ENCODE measurements around the gene FBXO17. TPM values are rescaled to one million over a fixed set of nuclear protein-coding genes. Genes with fewer than 3 reads are reported as not detected.

Gene FBXO17
- total RNA-seq, 1 donor, result 22.9 TPM

- peak within 1 kb of the TSS; percentile 84 for H3K4me3 ChIP-seq (ENCODE audit: low read depth, low read length)
- no peak for TF ChIP-seq CTCF (IDR thresholded peaks at IDR 0.05; ENCODE audit: insufficient read depth, low read length)
- DNase-seq (ENCODE audit: low read depth), result peak; percentile 99
Observed at GRCh38 chr19:38930776-38931520, 44.6 kb downstream of the FBXO17 start, which contains the start of gene MRPS12. TSS of gene MRPS12 (plus strand) at chr19:38930944. CDS start at chr19:38931295, 351 bp downstream.

- TF ChIP-seq CTCF (IDR thresholded peaks at IDR 0.05; ENCODE audit: insufficient read depth, low read length), result peak; percentile 91
- DNase-seq (ENCODE audit: low read depth), result peak; percentile 95
- H3K4me3 ChIP-seq (ENCODE audit: low read depth, low read length), result peak within 1 kb of the TSS; percentile 84
Observed at GRCh38 chr19:38929929-38930775, 45.4 kb downstream of the FBXO17 start, which contains the start of gene SARS2. TSS of gene SARS2 (minus strand) at chr19:38930763. CDS start at chr19:38930736, 27 bp downstream.

- DNase-seq (ENCODE audit: low read depth), result no peak
- no peak for TF ChIP-seq CTCF (IDR thresholded peaks at IDR 0.05; ENCODE audit: insufficient read depth, low read length)
- H3K4me3 ChIP-seq (ENCODE audit: low read depth, low read length), result no peak overlapping the region
Observed at GRCh38 chr19:38928391-38929001, 47.0 kb downstream of the FBXO17 start.

DNA sequence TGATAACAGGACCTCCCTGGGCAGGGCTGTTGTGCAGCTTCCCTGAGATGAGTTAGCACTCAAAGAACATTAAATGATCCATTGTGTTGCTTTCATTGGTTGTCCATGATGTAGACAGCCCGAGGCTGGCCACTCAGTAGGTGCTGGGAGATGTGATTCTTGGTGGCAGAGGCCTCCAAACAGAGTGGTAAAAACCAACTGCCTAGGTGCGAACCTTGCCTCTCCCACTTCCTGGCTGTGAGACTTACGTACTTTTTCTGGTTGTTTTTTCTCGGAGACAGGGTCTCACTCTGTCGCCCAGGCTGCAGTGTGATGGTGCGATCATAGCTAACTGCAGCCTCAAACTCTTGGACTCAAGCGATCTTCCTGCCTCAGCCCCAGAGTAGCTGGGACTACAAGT lies 51.2 kb downstream of the FBXO17 start:
- H3K4me3 ChIP-seq (ENCODE audit: low read depth, low read length), result no peak overlapping the region
- no peak for DNase-seq (ENCODE audit: low read depth)
- no peak for TF ChIP-seq CTCF (IDR thresholded peaks at IDR 0.05; ENCODE audit: insufficient read depth, low read length)

DNA sequence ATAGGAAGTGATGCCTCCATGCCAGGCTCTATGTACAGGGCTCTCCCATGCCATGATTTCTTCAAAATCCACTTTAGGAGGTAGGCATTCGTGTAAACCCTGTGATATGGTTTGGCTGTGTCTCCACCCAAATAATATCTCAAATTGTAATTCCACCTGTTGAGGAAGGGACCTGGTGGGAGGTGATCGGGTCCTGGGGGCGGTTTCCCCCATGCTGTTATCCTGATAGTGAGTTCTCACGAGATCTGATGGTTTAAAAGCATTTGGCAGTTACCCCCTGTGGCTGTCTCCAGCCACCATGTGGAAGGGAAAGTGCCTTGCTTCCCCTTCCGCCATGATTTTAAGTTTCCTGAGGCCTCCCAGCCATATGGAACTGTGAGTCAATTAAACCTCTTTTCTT lies 53.1 kb downstream of the FBXO17 start:
- no peak overlapping the region for H3K4me3 ChIP-seq (ENCODE audit: low read depth, low read length)
- no peak for TF ChIP-seq CTCF (IDR thresholded peaks at IDR 0.05; ENCODE audit: insufficient read depth, low read length)
- no peak for DNase-seq (ENCODE audit: low read depth)

DNA sequence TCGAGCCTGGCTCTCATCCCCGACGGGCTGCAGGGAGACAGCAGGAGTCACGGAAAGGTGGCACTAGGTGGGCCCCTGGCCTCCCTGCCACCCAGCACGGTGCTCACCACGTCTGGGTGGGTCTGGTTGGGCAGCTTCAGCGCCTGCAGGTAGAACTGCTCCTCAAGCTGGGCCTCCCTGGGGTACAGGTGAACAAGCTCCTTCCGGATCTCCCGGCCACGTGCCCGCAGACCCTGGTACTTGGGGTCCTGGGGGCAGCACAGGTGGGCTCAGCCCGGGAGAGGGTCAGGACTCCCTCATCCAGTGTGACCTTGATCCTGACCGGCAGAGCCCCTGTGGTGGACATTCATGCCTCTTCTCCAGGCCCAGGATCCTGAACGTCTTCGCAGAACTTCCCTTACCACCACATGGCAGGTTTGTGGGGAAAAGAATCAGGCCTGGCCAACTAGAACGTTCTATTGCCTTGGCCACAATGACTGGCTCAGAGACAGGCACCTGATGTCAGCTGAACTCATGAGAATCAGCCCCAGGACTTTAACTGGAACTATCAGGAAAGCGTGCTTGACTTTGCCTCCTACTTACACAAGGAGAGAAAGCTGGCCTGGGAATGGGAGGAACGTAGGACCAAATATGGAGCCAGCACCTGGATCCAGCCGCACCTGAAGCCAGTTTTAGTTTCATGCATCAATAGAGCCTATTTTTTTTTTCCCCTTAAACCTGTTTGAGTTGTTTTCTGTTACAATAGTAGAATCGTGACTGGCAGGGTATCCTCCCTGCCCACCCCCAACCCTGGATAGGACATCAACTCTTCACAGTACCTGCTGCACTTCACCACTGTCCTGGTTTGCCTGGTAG lies 53.9 kb downstream of the FBXO17 start:
- TF ChIP-seq CTCF (IDR thresholded peaks at IDR 0.05; ENCODE audit: insufficient read depth, low read length), result no peak
- no peak for DNase-seq (ENCODE audit: low read depth)
- H3K4me3 ChIP-seq (ENCODE audit: low read depth, low read length), result no peak overlapping the region
